Stimulated activated CD4-positive, alpha-beta T cell treated with anti-CD3 and anti-CD28 coated beads, Interleukin-4, amount 100 ng/mL, for 48 hours (primary cell): ENCODE measurements around the gene TAS2R16.

Experiments used
- DNase-seq, 2 donors: peaks; one replicate each; pipeline ENCODE4 v3.0.0-alpha.2; 2020; ENCODE audit warnings: low read depth in 2 of 2

TAS2R16 gene, protein sequence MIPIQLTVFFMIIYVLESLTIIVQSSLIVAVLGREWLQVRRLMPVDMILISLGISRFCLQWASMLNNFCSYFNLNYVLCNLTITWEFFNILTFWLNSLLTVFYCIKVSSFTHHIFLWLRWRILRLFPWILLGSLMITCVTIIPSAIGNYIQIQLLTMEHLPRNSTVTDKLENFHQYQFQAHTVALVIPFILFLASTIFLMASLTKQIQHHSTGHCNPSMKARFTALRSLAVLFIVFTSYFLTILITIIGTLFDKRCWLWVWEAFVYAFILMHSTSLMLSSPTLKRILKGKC

DNA sequence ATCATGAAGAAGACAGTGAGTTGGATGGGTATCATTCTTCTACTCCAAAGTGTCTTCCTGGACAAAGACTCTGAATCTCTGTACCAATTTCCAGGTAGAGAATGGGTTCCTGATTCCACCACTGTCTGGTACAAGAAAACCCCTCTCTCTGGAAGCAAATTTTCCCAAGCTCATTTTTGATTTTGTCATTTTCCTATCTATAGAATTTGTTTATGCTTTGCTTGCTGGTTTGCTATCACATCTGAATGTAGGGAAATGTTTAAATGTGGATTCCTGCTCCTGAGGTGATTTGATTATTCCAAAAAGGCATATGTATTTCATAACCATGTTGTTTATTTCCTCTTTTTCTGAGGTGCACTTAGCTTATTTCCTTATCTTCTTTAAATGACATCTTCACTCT lies at the start of gene TAS2R16:
Gene TAS2R16, minus strand, starts transcription at position 101 of the 400 bp plus-strand sequence. Its CDS starts 66 bp downstream, at position 35.
- DNase-seq = no peak

DNA sequence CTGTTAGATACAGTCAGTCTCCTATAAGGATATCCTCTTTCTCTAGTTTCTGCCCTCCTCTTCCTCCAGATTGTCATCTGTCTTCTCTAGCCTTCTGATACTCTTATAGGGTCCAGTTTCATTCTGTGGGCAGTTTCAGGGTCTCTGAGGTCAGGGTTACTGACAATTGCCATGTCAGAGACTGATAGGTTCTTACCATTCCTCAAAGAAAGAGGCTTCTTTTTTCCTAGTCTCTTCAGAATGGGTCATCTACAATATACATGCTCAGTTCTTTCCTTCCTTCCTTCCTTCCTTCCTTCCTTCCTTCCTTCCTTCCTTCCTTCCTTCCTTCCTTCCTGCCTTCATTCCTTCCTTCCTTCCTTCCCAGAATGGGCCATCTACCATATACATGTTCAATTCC lies 48.1 kb upstream of the TAS2R16 start:
- no peak for DNase-seq

DNA sequence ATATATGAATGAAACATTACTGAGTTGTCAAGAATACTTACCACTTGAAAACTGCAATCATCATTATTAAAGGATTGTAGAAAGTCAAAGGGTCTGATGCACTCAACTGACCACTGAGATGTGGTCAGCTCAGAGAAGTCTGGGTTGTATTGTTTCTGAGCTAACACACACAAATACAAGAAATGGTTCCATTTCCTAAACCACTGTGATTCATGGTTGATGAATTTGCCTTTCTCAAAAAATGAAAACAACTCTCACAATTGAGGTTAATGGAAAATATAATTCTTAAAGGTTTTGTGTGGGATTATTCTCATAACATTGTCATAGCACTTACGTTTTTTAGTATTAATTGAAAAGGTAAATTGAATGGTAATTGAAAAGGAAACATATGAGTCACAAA lies 45.6 kb upstream of the TAS2R16 start:
- DNase-seq = no peak

DNA sequence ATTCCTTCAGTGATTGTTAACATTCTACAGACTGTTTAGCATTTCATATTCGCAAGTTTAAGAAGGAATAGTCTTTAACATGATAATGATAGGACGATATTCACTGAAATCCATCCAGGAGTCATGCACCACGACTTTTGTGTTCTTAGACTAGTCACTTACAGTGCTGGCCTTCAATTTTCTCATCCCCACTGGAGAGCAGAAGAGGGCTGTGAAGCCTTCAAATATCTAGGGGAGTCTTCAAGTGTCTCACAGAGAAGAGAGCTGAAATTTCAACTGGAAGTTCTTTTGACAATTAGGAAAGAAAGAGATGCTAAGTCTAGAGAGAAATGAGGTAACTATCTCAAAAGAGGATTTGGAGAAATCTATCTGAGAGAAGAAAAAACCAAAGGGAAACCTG lies 43.8 kb upstream of the TAS2R16 start:
- no peak for DNase-seq

DNA sequence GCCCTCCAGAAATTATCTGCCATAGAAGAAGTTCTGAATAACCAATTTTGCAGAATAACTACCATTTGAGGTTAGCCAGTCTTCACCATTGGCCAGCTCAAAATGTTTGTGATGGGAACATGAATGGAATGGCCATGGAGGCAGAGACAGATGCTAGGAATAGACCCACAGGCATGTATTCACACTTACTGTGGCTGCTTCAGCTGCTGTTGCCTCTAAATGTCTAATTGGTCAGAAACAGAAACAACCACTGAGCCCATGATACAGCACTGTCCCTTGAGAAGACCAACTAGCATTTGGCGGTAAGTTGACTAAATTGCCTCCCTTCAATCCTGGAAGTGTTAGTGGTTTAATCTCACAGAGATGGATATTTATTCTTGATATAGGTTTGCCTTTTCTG lies 38.6 kb upstream of the TAS2R16 start:
- no peak for DNase-seq

DNA sequence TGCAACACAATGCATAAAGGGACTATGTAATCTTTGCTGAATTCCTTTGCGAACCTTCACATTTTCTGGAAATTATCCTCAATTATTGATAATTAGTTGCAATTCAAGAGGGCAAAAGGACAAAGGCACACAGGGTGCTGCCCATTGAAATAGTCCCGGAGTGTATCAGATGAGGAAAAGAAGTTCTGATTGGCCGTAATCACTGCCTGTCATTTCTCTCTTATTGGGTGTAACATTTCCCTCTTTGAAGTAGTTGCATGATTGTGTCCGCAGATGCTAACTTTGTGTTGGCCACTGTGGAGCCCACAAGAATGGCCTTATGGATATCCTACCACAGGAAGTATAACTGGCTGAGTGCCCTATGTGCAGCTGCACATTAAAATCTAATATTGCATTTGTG lies 35.1 kb upstream of the TAS2R16 start:
- no peak for DNase-seq

DNA sequence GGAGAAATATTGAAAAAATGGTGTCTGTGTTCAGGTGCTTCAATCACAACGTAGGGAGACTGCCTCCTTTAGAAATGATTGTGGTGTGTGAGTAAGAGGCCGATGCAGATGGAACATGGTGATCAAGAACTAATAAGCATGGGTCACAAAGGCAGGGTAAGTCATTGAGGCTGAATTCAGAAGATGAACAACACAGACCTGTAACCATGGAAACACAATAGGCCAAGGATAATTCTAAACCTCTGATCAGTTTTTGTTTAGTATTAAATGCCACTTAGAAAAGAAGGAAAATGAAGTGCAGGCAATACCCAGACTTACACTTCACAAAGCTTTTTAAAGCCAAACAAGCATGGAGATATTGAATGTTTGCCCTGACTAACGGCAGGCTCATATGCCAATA lies 32.8 kb upstream of the TAS2R16 start:
- no peak for DNase-seq

DNA sequence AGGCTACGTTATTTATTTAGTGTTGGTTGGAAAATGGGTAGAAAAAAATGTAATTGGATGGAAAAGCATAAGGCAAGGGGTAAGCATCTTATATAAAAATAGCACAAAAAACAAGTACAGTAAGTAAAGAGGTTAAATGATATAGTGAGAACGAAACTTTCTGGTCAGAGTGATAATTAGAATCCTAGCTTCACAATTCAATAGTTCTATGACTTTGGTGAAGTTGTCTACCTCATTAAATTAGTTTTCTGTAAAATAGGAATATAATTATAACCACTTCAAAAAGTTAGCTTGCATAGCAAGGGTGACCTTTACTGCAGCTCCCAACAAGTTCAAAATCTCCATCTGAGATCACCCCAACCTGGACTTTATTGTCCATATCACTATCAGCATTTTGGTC lies 30.8 kb upstream of the TAS2R16 start:
- no peak for DNase-seq

DNA sequence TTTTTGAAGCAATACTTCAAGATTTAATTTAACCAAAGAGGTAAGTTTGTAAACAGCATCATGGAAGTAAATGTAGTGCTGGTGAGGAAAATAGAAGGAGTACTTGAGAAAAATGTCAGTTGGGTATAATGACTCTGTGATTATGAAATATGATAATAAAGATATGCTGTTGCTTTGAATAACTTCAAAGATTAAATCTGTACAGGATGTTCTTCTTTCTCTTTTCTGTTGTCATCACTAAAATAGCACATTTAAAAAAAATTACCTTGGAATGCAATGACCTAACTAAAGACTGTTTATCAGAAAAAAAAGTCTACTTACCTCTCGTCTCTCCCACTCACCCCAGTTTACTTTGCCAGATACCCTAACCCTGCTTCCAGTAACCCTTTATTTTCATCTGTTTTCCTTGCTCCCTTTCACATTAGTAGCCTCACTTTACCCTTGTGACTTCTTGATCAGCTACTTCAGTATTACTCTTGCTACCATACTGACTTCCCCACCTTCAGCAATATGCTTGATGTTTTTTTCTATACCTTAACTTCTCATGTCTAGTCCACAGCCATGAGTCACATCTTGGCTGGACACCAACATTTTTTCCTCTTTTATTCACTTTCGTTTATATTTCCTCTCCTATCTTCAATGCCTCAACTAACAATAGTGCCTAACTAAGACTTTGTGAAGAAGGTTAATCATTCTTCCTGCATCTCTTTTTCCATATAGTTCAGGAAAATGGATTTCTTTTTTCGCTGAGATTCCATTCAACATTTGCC lies 29.7 kb upstream of the TAS2R16 start:
- no peak for DNase-seq

DNA sequence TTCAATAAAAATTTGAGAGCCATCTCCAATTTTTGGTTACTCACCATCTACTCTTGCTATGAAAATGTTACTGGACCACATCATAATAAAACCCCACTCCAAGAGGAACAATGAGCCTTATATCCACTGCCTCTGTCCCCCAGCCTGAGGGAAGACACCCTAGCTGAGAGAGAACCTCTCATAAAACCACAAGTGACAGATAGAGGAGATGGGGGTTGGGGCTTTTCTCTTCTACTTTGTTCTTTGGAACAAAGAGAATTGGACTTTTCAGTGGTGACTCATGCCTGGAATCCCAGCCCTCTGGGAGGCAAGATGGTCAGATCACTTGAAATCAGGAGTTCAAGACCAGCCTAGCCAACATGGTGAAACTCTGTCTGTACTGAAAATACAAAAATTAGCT lies 27.6 kb upstream of the TAS2R16 start:
- DNase-seq = no peak

DNA sequence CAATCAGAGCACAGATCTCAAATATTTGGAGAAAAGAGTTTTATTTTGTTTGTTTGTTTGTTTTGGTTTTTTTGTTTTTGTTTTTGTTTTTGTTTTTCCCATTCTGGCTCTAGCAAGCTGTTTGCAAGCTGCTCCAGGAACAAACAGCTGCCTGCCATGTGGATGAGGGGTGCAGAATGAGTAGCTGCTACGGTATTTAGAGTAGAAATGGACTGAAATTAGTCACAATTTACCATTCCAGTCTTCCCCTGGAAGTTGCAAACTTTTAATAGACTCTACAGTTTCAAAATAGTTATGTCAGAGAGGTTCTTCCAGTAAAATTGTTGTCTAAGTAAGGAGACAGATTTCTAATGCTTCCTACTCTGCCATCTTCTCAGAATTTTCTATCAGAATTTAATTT lies 27.1 kb upstream of the TAS2R16 start:
- DNase-seq = no peak

DNA sequence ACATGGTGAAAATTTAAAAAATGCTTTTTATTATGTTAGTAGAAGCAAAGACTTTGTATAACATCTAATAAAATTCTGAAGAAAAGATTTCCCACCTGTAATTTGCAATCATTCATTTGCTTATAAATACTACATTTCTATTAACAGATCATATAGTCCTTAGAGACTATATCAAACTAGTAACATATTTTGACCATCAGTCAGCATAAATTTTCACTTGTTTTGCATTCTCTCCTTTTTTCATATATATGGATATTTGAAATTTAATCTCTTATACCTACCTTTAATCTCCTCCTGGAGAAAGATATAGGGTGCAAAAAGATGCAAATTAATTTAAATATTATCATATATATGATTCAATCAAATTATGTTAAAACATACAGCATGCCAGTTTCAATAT lies 16.9 kb upstream of the TAS2R16 start:
- no peak for DNase-seq

DNA sequence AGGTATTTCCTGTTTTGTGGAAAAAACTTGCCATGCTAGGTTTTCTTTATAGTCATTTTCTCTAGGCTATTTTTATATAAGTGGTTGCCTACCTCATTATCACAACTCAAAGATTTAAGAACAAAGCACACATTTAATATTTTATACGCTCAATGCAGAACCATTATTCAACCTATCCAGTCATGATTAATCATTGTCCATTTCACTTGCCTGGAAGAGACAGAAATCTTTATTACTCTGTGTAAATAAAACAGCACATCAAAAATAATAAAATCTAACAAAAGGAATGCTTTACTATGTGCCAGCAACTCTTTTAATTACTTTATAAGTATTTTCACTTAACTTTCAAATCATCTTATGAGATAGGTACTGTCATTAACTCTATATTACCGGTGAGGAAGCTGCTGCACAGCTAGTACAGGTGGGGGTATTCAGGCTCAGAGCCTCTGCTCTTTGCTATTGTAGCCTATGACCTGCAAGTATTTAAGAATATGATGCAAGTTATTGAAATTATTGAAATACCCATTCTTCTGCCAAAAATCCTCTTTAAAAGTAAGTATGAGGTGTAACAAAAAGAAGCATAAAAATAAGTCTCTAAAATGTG lies 16.4 kb upstream of the TAS2R16 start:
- no peak for DNase-seq

DNA sequence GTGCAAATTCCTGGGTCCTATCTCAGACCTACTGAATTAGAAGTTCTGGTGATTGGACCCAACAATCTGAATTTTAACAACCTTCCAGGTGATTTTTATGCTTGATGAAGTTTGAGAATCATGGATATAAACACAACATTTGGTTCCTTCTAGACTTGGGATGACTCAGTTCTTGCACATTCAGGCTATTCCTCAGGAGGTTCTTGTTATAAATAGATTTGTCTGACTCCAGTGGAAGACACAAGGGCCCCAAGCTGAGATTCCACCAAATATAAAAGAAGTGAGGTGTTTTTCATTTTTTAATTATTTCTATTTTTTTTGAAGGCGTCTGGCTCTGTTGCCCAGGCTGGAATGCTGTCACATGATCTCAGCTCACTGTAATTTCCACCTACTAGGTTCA lies 9.4 kb upstream of the TAS2R16 start:
- no peak for DNase-seq

DNA sequence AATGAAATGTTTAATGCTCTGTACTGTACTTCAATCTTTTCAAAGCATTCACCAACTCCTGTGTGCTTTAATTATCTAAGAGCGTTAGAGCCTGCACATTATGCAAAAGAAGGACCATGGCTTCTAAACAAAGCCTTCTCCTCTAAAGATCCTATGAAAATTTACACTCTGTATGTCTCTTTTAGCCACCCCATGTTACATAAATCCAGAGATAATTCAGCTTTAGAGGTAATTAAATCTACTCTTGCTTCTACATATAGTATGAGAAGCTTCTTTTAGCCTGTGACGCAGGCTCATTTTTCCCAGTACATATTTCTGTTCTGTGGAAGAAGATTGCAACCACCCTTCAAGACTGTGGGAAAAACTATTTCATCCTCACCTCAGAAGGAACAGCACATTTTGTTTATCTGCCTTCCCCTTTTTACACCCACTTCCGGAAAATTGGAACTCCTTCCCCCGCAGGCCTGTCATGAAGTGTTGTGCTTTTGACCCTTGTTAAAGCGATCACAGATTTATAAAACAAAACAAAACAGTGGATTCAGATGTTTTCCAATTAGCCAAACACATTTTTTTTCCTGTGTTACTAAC lies 8.1 kb upstream of the TAS2R16 start:
- no peak for DNase-seq

DNA sequence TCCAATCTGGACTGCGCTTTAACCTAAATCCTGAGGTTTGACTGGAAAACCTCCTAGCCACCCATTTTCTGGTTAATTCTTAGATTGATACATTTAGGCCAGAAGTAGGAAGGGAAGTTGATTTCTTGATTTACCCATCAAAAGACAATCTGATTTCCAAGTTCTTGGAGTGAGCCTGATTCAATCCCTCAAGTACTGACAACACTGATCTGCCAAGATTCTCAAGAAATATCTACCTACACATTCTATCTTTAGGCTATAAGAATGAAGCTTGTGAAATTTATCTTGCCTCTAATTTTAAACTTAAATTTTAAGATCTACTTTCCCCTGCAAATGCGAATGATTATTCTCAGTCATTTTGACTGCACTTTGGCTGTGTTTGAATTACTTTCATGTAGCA lies 5.9 kb downstream of the TAS2R16 start:
- DNase-seq = no peak

DNA sequence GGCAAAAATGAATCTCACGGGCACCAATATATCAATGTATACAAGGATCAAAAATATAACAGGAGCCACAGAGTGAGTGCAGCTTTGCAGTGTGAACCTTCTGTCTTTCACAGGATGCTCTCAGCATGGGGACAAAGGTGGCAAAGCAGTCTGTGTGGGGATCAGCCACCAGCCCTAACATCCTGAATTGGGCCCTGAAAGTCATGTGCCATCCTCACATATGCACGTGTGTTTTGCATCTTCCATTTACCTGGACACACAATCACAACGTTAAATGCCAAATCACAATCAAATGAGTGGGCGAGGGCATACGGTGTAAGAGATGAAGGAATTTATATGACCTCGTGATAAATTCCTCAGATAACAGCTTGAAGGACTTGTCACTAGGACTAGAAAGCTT lies 6.5 kb downstream of the TAS2R16 start:
- no peak for DNase-seq

DNA sequence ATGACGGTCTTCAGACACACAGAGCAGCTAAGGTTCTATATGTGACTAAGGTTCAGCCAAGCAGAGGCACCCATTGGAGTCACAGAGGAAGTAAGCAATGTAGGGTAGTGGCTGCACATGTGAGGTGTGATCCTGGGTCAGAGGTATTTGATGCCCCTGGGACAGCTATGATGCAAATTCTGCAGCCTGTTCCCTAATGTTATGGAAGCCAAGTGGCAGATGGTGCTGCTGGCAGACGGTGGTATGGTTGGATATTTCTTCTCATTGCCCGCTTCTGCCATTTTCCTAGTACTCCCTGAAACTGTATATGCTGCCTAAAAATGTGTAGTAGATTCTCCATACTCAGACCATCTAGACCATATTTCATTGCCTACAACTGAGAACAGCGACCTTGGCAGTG lies 7.2 kb downstream of the TAS2R16 start:
- DNase-seq = no peak

DNA sequence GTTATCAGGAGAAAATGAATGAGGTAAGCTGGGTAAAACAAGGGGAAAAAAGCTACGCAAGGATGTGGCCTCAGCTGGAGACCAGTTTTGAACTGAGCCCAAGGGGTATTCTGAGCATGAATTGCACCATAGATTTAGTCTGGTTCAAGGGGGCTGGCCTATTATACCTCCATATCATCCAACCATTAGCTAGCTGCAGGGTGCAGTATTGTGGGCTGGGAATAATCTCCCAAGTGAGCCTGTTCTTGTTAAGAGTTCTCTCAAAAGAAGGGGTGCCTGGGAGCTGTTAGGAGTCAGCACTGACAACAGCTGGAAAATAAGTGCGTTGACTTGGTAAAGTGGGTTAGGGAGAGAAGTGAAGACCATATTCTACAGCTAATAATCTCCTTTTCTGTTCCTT lies 8.0 kb downstream of the TAS2R16 start:
- no peak for DNase-seq

DNA sequence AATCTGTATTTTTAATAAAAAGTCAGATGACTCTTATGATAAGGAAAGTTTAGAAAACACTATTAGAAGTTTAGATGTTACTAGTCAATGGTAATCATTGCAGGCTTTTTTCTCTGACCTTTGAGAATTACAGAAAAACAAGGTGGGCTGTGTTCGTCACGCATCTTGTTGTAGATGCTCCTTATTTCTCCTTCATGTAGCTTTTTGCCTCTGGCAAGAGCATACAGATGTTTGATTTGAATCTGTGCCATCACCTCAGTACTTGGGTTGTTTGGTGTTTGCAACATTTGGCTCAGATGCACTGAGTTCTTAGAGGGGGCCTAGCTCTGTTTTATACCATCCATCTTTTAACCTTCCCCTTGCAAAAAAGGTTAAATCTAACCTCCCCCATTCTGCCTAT lies 11.5 kb downstream of the TAS2R16 start:
- no peak for DNase-seq

DNA sequence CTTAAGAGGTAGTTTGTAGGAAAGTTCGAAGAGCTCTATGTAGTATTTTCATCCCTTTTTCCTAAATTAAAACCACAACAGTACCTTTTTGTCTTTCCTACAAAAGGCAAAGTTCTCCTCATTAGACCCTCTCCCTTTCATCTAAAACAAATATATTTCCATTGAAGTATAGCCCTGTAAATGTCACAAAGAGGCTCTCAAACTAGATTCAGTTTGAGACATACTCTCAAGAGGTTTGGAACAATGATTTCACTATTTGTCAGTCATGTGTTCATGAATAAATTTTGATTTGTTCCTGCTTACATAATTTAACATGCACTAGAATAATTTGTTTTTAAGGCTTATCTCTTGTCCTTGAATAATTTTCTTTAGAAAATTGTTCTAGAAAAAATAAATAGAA lies 12.2 kb downstream of the TAS2R16 start:
- DNase-seq = no peak

DNA sequence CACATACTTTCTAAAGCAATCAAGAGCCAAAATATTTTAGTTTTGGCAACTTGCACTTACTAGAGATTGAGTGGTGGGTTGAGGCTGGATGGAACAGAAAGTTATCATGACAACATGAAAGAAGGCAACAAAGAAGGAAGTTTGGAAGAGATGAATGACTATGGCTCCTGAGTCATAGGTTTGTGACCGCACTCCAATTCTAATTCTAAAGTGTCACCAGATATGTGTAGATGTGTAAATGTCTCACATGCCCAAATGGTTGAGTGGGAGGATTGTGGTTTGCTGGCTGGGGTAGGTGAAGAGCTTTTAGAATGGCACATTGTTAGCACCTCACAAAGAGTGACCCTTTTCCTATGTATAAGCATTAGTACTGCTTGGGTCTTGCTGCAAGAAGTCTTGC lies 20.2 kb downstream of the TAS2R16 start:
- DNase-seq = no peak

DNA sequence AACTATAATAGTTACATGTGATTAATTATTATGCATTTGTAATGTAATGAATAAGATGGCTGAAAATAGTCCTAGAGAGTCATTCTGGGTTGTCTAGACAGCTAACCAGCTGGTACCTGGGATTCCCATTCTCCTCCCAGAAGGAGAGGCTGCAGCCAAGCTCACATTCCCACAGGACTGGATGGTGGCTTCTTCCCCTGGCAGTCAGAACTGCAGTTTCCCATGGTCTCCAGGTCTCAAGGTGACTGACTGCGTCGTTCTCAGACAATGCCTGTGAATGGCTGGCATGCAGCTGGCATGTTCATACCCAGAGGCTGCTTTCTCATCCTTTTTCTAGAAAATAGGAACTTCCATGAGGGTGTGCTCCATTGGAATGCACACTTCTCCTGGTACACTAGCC lies 21.3 kb downstream of the TAS2R16 start:
- DNase-seq = no peak
